GM18873 (cell line): ENCODE measurements around the gene PRMT7.

Source experiments
- ATAC-seq: cut with Tn5 transposase; IDR thresholded peaks from one replicate; pipeline ENCODE4 v1.9.1; 2021; ENCODE audit warnings: mild to moderate bottlenecking, moderate library complexity, moderate number of reproducible peaks; ENCODE audit not compliant: unreplicated experiment, low FRiP score

PRMT7 gene

GRCh38 chr16:68344252-68344651 lies 33.4 kb downstream of the PRMT7 start:
- ATAC-seq, result no peak

GRCh38 chr16:68345351-68345810 lies 34.6 kb downstream of the PRMT7 start:
- ATAC-seq, result no peak

- no peak for ATAC-seq
Measured at GRCh38 chr16:68345958-68346635, 35.3 kb downstream of the PRMT7 start.

GRCh38 chr16:68346892-68347480 lies 36.2 kb downstream of the PRMT7 start:
- ATAC-seq, result no peak

GRCh38 chr16:68347605-68348004 lies 36.8 kb downstream of the PRMT7 start:
- ATAC-seq, result no peak

GRCh38 chr16:68348639-68349445 lies 38.0 kb downstream of the PRMT7 start:
- ATAC-seq, result no peak

GRCh38 chr16:68349838-68350410 lies 39.1 kb downstream of the PRMT7 start:
- ATAC-seq, result no peak

- ATAC-seq, result no peak
Measured at GRCh38 chr16:68350813-68351350, 40.1 kb downstream of the PRMT7 start.

- ATAC-seq, result no peak
Measured at GRCh38 chr16:68351463-68351862, 40.6 kb downstream of the PRMT7 start.

GRCh38 chr16:68351991-68352431 lies 41.2 kb downstream of the PRMT7 start:
- no peak for ATAC-seq

GRCh38 chr16:68353366-68353765 lies 42.5 kb downstream of the PRMT7 start:
- ATAC-seq, result no peak

- no peak for ATAC-seq
Measured at GRCh38 chr16:68354816-68355215, 44.0 kb downstream of the PRMT7 start.

GRCh38 chr16:68355447-68356248 lies 44.8 kb downstream of the PRMT7 start:
- ATAC-seq, result peak; percentile 28

- peak; percentile 82 for ATAC-seq
Measured at GRCh38 chr16:68356249-68356918, 45.6 kb downstream of the PRMT7 start.

GRCh38 chr16:68356919-68357286 lies 46.1 kb downstream of the PRMT7 start:
- ATAC-seq, result no peak

- ATAC-seq, result no peak
Measured at GRCh38 chr16:68357521-68357922, 46.7 kb downstream of the PRMT7 start.

GRCh38 chr16:68357923-68358322 lies 47.1 kb downstream of the PRMT7 start:
- ATAC-seq, result no peak

GRCh38 chr16:68358951-68359350 lies 48.1 kb downstream of the PRMT7 start:
- ATAC-seq, result no peak

- ATAC-seq, result no peak
Measured at GRCh38 chr16:68359398-68360191, 48.8 kb downstream of the PRMT7 start.
